Suprapubic skin (tissue), 4 donors: ENCODE measurements around the gene YES1. TPM values are rescaled to one million over a fixed set of nuclear protein-coding genes. Genes with fewer than 3 reads are reported as not detected.

Experiments
- DNase-seq, 2 donors: peaks; one replicate each; pipeline ENCODE4 v3.0.0-alpha.2; 2019; ENCODE audit warnings: low spot score in 2 of 2
- H3K27ac ChIP-seq: fragments of 200-600 bp; sonication (generic); one replicate; pipeline ENCODE4 v1.5.1; 2019
- H3K27me3 ChIP-seq: fragments of 200-600 bp; sonication (generic); one replicate; pipeline ENCODE4 v1.5.1; 2019
- H3K36me3 ChIP-seq: fragments of 200-600 bp; sonication (generic); one replicate; pipeline ENCODE4 v1.5.1; 2019
- H3K4me1 ChIP-seq: fragments of 200-600 bp; sonication (generic); one replicate; pipeline ENCODE4 v1.5.1; 2019
- H3K4me3 ChIP-seq: fragments of 200-600 bp; sonication (generic); one replicate; pipeline ENCODE4 v1.5.1; 2019; ENCODE audit warnings: mild to moderate bottlenecking
- H3K9me3 ChIP-seq: fragments of 200-600 bp; sonication (generic); one replicate; pipeline ENCODE4 v1.5.1; 2019
- CTCF ChIP-seq, 2 donors: fragments of 200-600 bp in 1 of 2; fragments of 450-650 bp in 1 of 2; sonication (generic) in 1 of 2; IDR thresholded peaks; one replicate each; pipeline ENCODE4 v1.5.1; 2016 to 2019; ENCODE audit warnings: antibody characterized with exemption in 2 of 2, mild to moderate bottlenecking in 1 of 2, moderate library complexity in 1 of 2
- EP300 ChIP-seq: sonication (generic); formaldehyde crosslinking; IDR thresholded peaks from one replicate; pipeline ENCODE4 v1.6.1; 2017; ENCODE audit warnings: antibody characterized with exemption
- POLR2A ChIP-seq, 2 donors: fragments of 450-650 bp; IDR thresholded peaks; one replicate each; pipeline ENCODE4 v1.6.1; 2017; ENCODE audit warnings: antibody characterized with exemption in 2 of 2, mild to moderate bottlenecking in 2 of 2, moderate library complexity in 2 of 2
- POLR2AphosphoS5 ChIP-seq, 3 donors: sonication (generic); formaldehyde crosslinking; IDR thresholded peaks; one replicate each; pipeline ENCODE4 v1.6.1; 2017; ENCODE audit warnings: antibody characterized with exemption in 3 of 3
- WGBS: methylation state at CpG from one replicate; pipeline ENCODE4 v1.1.5; 2018; 5-methylcytosine and 5-hydroxymethylcytosine counted together
- total RNA-seq, 4 donors: library from RNA; depleted of rRNA; stranded (reverse); fragments of >200 nt; gene quantifications; one replicate each; pipeline ENCODE4 v1.1.0, GENCODE V29; 2016

Gene YES1
- total RNA-seq, 4 donors from 2014 or later, result 98.6 to 102 (median 100) TPM

- WGBS, result 82% methylated on average over 8 of the region's 8 CpGs
Observed at GRCh38 chr18:703213-703967, 108.7 kb downstream of the YES1 start.

GRCh38 chr18:697800-698199 is 114.2 kb downstream of the YES1 start:
- Histone ChIP-seq H3K27me3 (no peaks in the 10 kb centered on the region), H3K9me3 (no peaks in the 10 kb centered on the region), H3K4me3 (no peak overlapping the region), H3K36me3 (peaks cover 37% of the 10 kb centered on the region), H3K27ac (no peak overlapping the region), H3K4me1 (no peaks in the 10 kb centered on the region)
- no peak for DNase-seq
- WGBS, result 54% methylated on average over 10 of the region's 10 CpGs
- TF ChIP-seq CTCF (IDR thresholded peaks at IDR 0.05) (no peak), EP300 (no peak), POLR2A (IDR thresholded peaks at IDR 0.05) (no peak), POLR2AphosphoS5 (IDR thresholded peaks at IDR 0.05) (no peak)

More at GRCh38 chr18:703213-703967, 108.7 kb downstream of the YES1 start:
- H3K36me3 ChIP-seq, result peaks cover 31% of the 10 kb centered on the region
- TF ChIP-seq POLR2AphosphoS5 (IDR thresholded peaks at IDR 0.05), result no peak
- no peak for TF ChIP-seq CTCF (IDR thresholded peaks at IDR 0.05)
- TF ChIP-seq POLR2A (IDR thresholded peaks at IDR 0.05), result no peak
- no peak for TF ChIP-seq EP300
- no peaks in the 10 kb centered on the region for H3K9me3 ChIP-seq
- no peaks in the 10 kb centered on the region for H3K27me3 ChIP-seq
- peak overlapping the region; percentile 50 for H3K27ac ChIP-seq
- no peak for DNase-seq
- no peak overlapping the region for H3K4me3 ChIP-seq
- peaks cover 9% of the 10 kb centered on the region for H3K4me1 ChIP-seq

- 92% methylated on average over 4 of the region's 4 CpGs for WGBS
- no peak for TF ChIP-seq EP300
- TF ChIP-seq POLR2AphosphoS5 (IDR thresholded peaks at IDR 0.05), result no peak
- TF ChIP-seq CTCF (IDR thresholded peaks at IDR 0.05), result no peak
- no peak for TF ChIP-seq POLR2A (IDR thresholded peaks at IDR 0.05)
- H3K27me3 ChIP-seq, result no peaks in the 10 kb centered on the region
- no peaks in the 10 kb centered on the region for H3K9me3 ChIP-seq
- H3K36me3 ChIP-seq, result peaks cover 45% of the 10 kb centered on the region
- no peak overlapping the region for H3K27ac ChIP-seq
- no peak for DNase-seq
- no peaks in the 10 kb centered on the region for H3K4me1 ChIP-seq
- no peak overlapping the region for H3K4me3 ChIP-seq
Observed at GRCh38 chr18:697012-697411, 115.0 kb downstream of the YES1 start.

- Histone ChIP-seq H3K4me3 (no peak overlapping the region), H3K27me3 (no peaks in the 10 kb centered on the region), H3K9me3 (no peaks in the 10 kb centered on the region), H3K36me3 (peaks cover 50% of the 10 kb centered on the region), H3K4me1 (no peaks in the 10 kb centered on the region), H3K27ac (no peak overlapping the region)
- TF ChIP-seq POLR2AphosphoS5 (IDR thresholded peaks at IDR 0.05) (no peak), CTCF (IDR thresholded peaks at IDR 0.05) (no peak)
- WGBS, result 78% methylated on average over 8 of the region's 8 CpGs
- no peak for DNase-seq
Observed at GRCh38 chr18:693466-694187, 118.4 kb downstream of the YES1 start.

GRCh38 chr18:692824-693223 is 119.2 kb downstream of the YES1 start:
- no peak for DNase-seq
- Histone ChIP-seq H3K9me3 (no peaks in the 10 kb centered on the region), H3K27me3 (no peaks in the 10 kb centered on the region), H3K4me3 (no peak overlapping the region), H3K27ac (no peak overlapping the region), H3K4me1 (no peaks in the 10 kb centered on the region), H3K36me3 (peaks cover 50% of the 10 kb centered on the region)
- 84% methylated on average over 6 of the region's 6 CpGs for WGBS
- TF ChIP-seq POLR2A (IDR thresholded peaks at IDR 0.05) (no peak), POLR2AphosphoS5 (IDR thresholded peaks at IDR 0.05) (no peak), CTCF (IDR thresholded peaks at IDR 0.05) (no peak), EP300 (no peak)
